Keratinocyte (primary cell): ENCODE results near the gene GRM1. TPM values are rescaled to one million over a fixed set of nuclear protein-coding genes. Genes with fewer than 3 reads are reported as not detected.

ENCODE experiments used
- DNase-seq: peaks from one replicate; pipeline ENCODE4 v3.0.0-alpha.2; 2011; ENCODE audit warnings: low read depth, missing footprints, low spot score
- FAIRE-seq: peaks from 2 replicates; lab custom pipeline; 2011; peaks lifted over from hg19 to GRCh38; lab: Jason Lieb, UNC
- H2AFZ ChIP-seq: 2 replicates; pipeline ENCODE4 v1.6.0; 2012; ENCODE audit warnings: low read length, control low read depth, inconsistent platforms; ENCODE audit not compliant: control insufficient read depth
- H3K27ac ChIP-seq: 2 replicates; pipeline ENCODE4 v1.5.1; 2011; ENCODE audit warnings: low read length; ENCODE audit not compliant: control insufficient read depth, insufficient read depth
- H3K27me3 ChIP-seq: 3 replicates; pipeline ENCODE4 v1.6.0; 2011; ENCODE audit warnings: low read length; ENCODE audit not compliant: control insufficient read depth, insufficient read depth; ENCODE audit errors: extremely low read depth
- H3K36me3 ChIP-seq, 2 experiments: 2 replicates in 1 of 2; 3 replicates in 1 of 2; pipeline ENCODE4 v1.5.1; 2011; ENCODE audit warnings: low read length in 2 of 2, mild to moderate bottlenecking in 1 of 2; ENCODE audit not compliant: control insufficient read depth in 2 of 2, insufficient read depth in 2 of 2; ENCODE audit errors: extremely low read depth in 1 of 2
- H3K4me1 ChIP-seq: 3 replicates; pipeline ENCODE4 v1.5.1; 2011; ENCODE audit warnings: low read length; ENCODE audit not compliant: control insufficient read depth, insufficient read depth; ENCODE audit errors: extremely low read depth
- H3K4me2 ChIP-seq: 3 replicates; pipeline ENCODE4 v1.6.0; 2011; ENCODE audit warnings: low read depth, low read length; ENCODE audit not compliant: control insufficient read depth, insufficient read depth; ENCODE audit errors: extremely low read depth
- H3K4me3 ChIP-seq, 3 experiments: fragments of 200-600 bp in 1 of 3; sonication (generic) in 1 of 3; 2 replicates in 2 of 3; 3 replicates in 1 of 3; pipeline ENCODE4 v1.5.1; 2011 to 2016; ENCODE audit warnings: low read length in 3 of 3, mild to moderate bottlenecking in 3 of 3, control low read depth in 2 of 3, inconsistent platforms in 1 of 3, low read depth in 1 of 3, mixed read lengths in 1 of 3, mixed run types in 1 of 3, moderate library complexity in 1 of 3; ENCODE audit not compliant: control insufficient read depth in 2 of 3, insufficient read depth in 2 of 3; ENCODE audit errors: extremely low read depth in 1 of 3
- H3K79me2 ChIP-seq: 2 replicates; pipeline ENCODE4 v1.6.0; 2012; ENCODE audit warnings: low read length; ENCODE audit not compliant: control insufficient read depth, insufficient read depth
- H3K9ac ChIP-seq: 3 replicates; pipeline ENCODE4 v1.6.0; 2011; ENCODE audit warnings: low read length; ENCODE audit not compliant: control insufficient read depth, insufficient read depth; ENCODE audit errors: extremely low read depth
- H3K9me1 ChIP-seq: 3 replicates; pipeline ENCODE4 v1.6.0; 2011; ENCODE audit warnings: low read length; ENCODE audit not compliant: control insufficient read depth, insufficient read depth; ENCODE audit errors: extremely low read depth
- H3K9me3 ChIP-seq: 2 replicates; pipeline ENCODE4 v1.5.1; 2012; ENCODE audit warnings: low read depth, low read length; ENCODE audit not compliant: control insufficient read depth
- H4K20me1 ChIP-seq: 3 replicates; pipeline ENCODE4 v1.6.0; 2011; ENCODE audit warnings: low read length; ENCODE audit not compliant: control insufficient read depth, insufficient read depth; ENCODE audit errors: extremely low read depth
- CTCF ChIP-seq, 3 experiments: IDR thresholded peaks in 1 of 3; conservative IDR thresholded peaks in 1 of 3; optimal IDR thresholded peaks in 1 of 3; 2 replicates in 2 of 3; 3 replicates in 1 of 3; pipeline versions ENCODE3 to v1.5.1; 2011; ENCODE audit warnings: low read length in 3 of 3, mild to moderate bottlenecking in 3 of 3, moderate library complexity in 2 of 3, control low read depth in 1 of 3, inconsistent platforms in 1 of 3; ENCODE audit not compliant: insufficient read depth in 2 of 3; ENCODE audit errors: extremely low read depth in 1 of 3
- EZH2 ChIP-seq: IDR thresholded peaks from one replicate; pipeline ENCODE4 v1.6.1; 2012; ENCODE audit warnings: inconsistent platforms, mild to moderate bottlenecking, low read length, moderate library complexity
- dilution Hi-C: fragments of 300-500 bp; cut with MboI; formaldehyde crosslinking; loops from one replicate; pipeline ENCODE4 v1.7.0; 2020; ENCODE audit warnings: low sequenced_read_pairs; ENCODE audit not compliant: extremely low pct_ligation_motif_present
- polyA plus RNA-seq, 5 experiments: library from polyadenylated mRNA; depleted of rRNA in 3 of 5; stranded (reverse) in 3 of 5; stranded (forward) in 1 of 5; unstranded in 1 of 5; fragments of >200 nt; gene quantifications; 1 replicate in 1 of 5; 2 replicates in 3 of 5; 3 replicates in 1 of 5; pipeline versions ENCODE4 v1.2.1 to v1.2.3, GENCODE V29; 2011 to 2012; ENCODE audit warnings: missing spikeins in 2 of 5, low read depth in 1 of 5, low replicate concordance in 1 of 5

GRM1 gene
- polyA plus RNA-seq, 1 donor (not counting 4 experiments of a cell fraction or from before 2014, with no cell fraction given): not detected

- no peaks in the 10 kb centered on the region for H3K9me3 ChIP-seq
- dilution Hi-C loops: no loop called here
- FAIRE-seq: no peak
- H3K4me3 ChIP-seq: no peak overlapping the region
- H3K36me3 ChIP-seq: no peaks in the 10 kb centered on the region
- no peaks in the 10 kb centered on the region for H3K9me1 ChIP-seq
- no peak overlapping the region for H2AFZ ChIP-seq
- no peak overlapping the region for H3K9ac ChIP-seq
- no peaks in the 10 kb centered on the region for H3K27me3 ChIP-seq
- no peaks in the 10 kb centered on the region for H4K20me1 ChIP-seq
- H3K4me1 ChIP-seq: no peaks in the 10 kb centered on the region
- H3K79me2 ChIP-seq: no peaks in the 10 kb centered on the region
- no peak for DNase-seq
- no peak overlapping the region for H3K4me2 ChIP-seq
- no peak overlapping the region for H3K27ac ChIP-seq
- TF ChIP-seq CTCF (optimal IDR thresholded peaks at IDR 0.05 in 1 of 3, IDR thresholded peaks at IDR 0.05 in 1 of 3, conservative IDR thresholded peaks at IDR 0.05 in 1 of 3; ENCODE audit: extremely low read depth in 1 of 3, insufficient read depth in 2 of 3, low read length in 3 of 3): no peak
- TF ChIP-seq EZH2: no peak
These were observed 106.3 kb downstream of the GRM1 start for GRCh38 chr6:146135167-146135566.

- Histone ChIP-seq H3K4me2 (no peak overlapping the region), H2AFZ (no peak overlapping the region), H3K9me3 (no peaks in the 10 kb centered on the region), H3K79me2 (no peaks in the 10 kb centered on the region), H4K20me1 (no peaks in the 10 kb centered on the region), H3K27ac (no peak overlapping the region), H3K36me3 (no peaks in the 10 kb centered on the region), H3K27me3 (no peaks in the 10 kb centered on the region), H3K4me1 (no peaks in the 10 kb centered on the region), H3K9me1 (no peaks in the 10 kb centered on the region), H3K4me3 (no peak overlapping the region), H3K9ac (no peak overlapping the region)
- dilution Hi-C loops: no loop called here
- FAIRE-seq: no peak
- TF ChIP-seq CTCF (optimal IDR thresholded peaks at IDR 0.05 in 1 of 3, IDR thresholded peaks at IDR 0.05 in 1 of 3, conservative IDR thresholded peaks at IDR 0.05 in 1 of 3; ENCODE audit: extremely low read depth in 1 of 3, insufficient read depth in 2 of 3, low read length in 3 of 3) (no peak), EZH2 (no peak)
- DNase-seq: no peak
These were observed 118.0 kb downstream of the GRM1 start for GRCh38 chr6:146146836-146147235.
